ENCODE measurements around the gene RIPOR3. TPM values are rescaled to one million over a fixed set of nuclear protein-coding genes. Genes with fewer than 3 reads are reported as not detected.

RIPOR3 gene
- total RNA-seq, 2 experiments from 2014 or later = not detected

GRCh38 chr20:50728486-50728980, 37.2 kb upstream of the RIPOR3 start:
- Mint-ChIP-seq H3K27me3 (no peaks in the 10 kb centered on the region), H3K36me3 (no peaks in the 10 kb centered on the region), H3K27ac (no peak overlapping the region), H3K9me3 (no peaks in the 10 kb centered on the region), H3K4me3 (no peak overlapping the region), H3K4me1 (peaks cover 21% of the 10 kb centered on the region)
- DNase-seq = no peak

- Mint-ChIP-seq H3K36me3 (no peaks in the 10 kb centered on the region), H3K27ac (no peak overlapping the region), H3K4me1 (peaks cover 17% of the 10 kb centered on the region), H3K4me3 (no peak overlapping the region), H3K27me3 (no peaks in the 10 kb centered on the region), H3K9me3 (no peaks in the 10 kb centered on the region)
- DNase-seq = no peak
These were observed 36.6 kb upstream of the RIPOR3 start for GRCh38 chr20:50727792-50728485.

GRCh38 chr20:50726955-50727791, 35.8 kb upstream of the RIPOR3 start:
- Mint-ChIP-seq H3K9me3 (no peaks in the 10 kb centered on the region), H3K27me3 (no peaks in the 10 kb centered on the region), H3K36me3 (no peaks in the 10 kb centered on the region), H3K4me3 (no peak overlapping the region), H3K27ac (no peak overlapping the region), H3K4me1 (peaks cover 9% of the 10 kb centered on the region)
- DNase-seq = no peak

- Mint-ChIP-seq H3K4me3 (no peak overlapping the region), H3K4me1 (peaks cover 8% of the 10 kb centered on the region), H3K27me3 (no peaks in the 10 kb centered on the region), H3K27ac (no peak overlapping the region), H3K36me3 (no peaks in the 10 kb centered on the region), H3K9me3 (no peaks in the 10 kb centered on the region)
- no peak for DNase-seq
These were observed 34.3 kb upstream of the RIPOR3 start for GRCh38 chr20:50725724-50726005.

- Mint-ChIP-seq H3K36me3 (no peaks in the 10 kb centered on the region), H3K27ac (no peak overlapping the region), H3K4me3 (no peak overlapping the region), H3K4me1 (peaks cover 5% of the 10 kb centered on the region), H3K9me3 (no peaks in the 10 kb centered on the region), H3K27me3 (no peaks in the 10 kb centered on the region)
- peak; percentile 72 for DNase-seq
These were observed 33.7 kb upstream of the RIPOR3 start for GRCh38 chr20:50724851-50725723.

- Mint-ChIP-seq H3K4me1 (peaks cover 5% of the 10 kb centered on the region), H3K36me3 (no peaks in the 10 kb centered on the region), H3K27me3 (no peaks in the 10 kb centered on the region), H3K4me3 (no peak overlapping the region), H3K9me3 (no peaks in the 10 kb centered on the region), H3K27ac (no peak overlapping the region)
- no peak for DNase-seq
These were observed 32.9 kb upstream of the RIPOR3 start for GRCh38 chr20:50724112-50724725.

GRCh38 chr20:50723672-50724071, 32.3 kb upstream of the RIPOR3 start:
- peaks cover 5% of the 10 kb centered on the region for H3K4me1 Mint-ChIP-seq
- DNase-seq = no peak
- no peak overlapping the region for H3K4me3 Mint-ChIP-seq
- no peaks in the 10 kb centered on the region for H3K9me3 Mint-ChIP-seq
- H3K36me3 Mint-ChIP-seq = no peaks in the 10 kb centered on the region
- no peak overlapping the region for H3K27ac Mint-ChIP-seq
- H3K27me3 Mint-ChIP-seq = no peaks in the 10 kb centered on the region

- Mint-ChIP-seq H3K27ac (no peak overlapping the region), H3K4me3 (no peak overlapping the region), H3K36me3 (no peaks in the 10 kb centered on the region), H3K27me3 (no peaks in the 10 kb centered on the region), H3K9me3 (no peaks in the 10 kb centered on the region), H3K4me1 (peaks cover 5% of the 10 kb centered on the region)
- DNase-seq = no peak
These were observed 31.2 kb upstream of the RIPOR3 start for GRCh38 chr20:50722424-50723155.

GRCh38 chr20:50721881-50722281, 30.5 kb upstream of the RIPOR3 start:
- H3K27me3 Mint-ChIP-seq = no peaks in the 10 kb centered on the region

GRCh38 chr20:50720582-50720981, 29.2 kb upstream of the RIPOR3 start:
- peaks cover 2% of the 10 kb centered on the region for H3K4me1 Mint-ChIP-seq
- no peak for DNase-seq
- no peaks in the 10 kb centered on the region for H3K36me3 Mint-ChIP-seq
- no peak overlapping the region for H3K27ac Mint-ChIP-seq
- H3K27me3 Mint-ChIP-seq = no peaks in the 10 kb centered on the region
- no peaks in the 10 kb centered on the region for H3K9me3 Mint-ChIP-seq
- H3K4me3 Mint-ChIP-seq = no peak overlapping the region

More at GRCh38 chr20:50721881-50722281, 30.5 kb upstream of the RIPOR3 start:
- no peak for DNase-seq
- Mint-ChIP-seq H3K4me1 (peaks cover 2% of the 10 kb centered on the region), H3K4me3 (no peak overlapping the region), H3K9me3 (no peaks in the 10 kb centered on the region), H3K27ac (peak overlapping the region; percentile 11), H3K36me3 (no peaks in the 10 kb centered on the region)

GRCh38 chr20:50720026-50720425, 28.7 kb upstream of the RIPOR3 start:
- no peaks in the 10 kb centered on the region for H3K27me3 Mint-ChIP-seq
- H3K4me3 Mint-ChIP-seq = no peak overlapping the region
- H3K27ac Mint-ChIP-seq = no peak overlapping the region
- no peaks in the 10 kb centered on the region for H3K9me3 Mint-ChIP-seq
- peaks cover 2% of the 10 kb centered on the region for H3K4me1 Mint-ChIP-seq
- H3K36me3 Mint-ChIP-seq = no peaks in the 10 kb centered on the region
- no peak for DNase-seq

GRCh38 chr20:50719328-50719727, 28.0 kb upstream of the RIPOR3 start:
- no peak overlapping the region for H3K4me3 Mint-ChIP-seq
- peaks cover 2% of the 10 kb centered on the region for H3K4me1 Mint-ChIP-seq
- H3K27ac Mint-ChIP-seq = no peak overlapping the region
- no peak for DNase-seq
- no peaks in the 10 kb centered on the region for H3K27me3 Mint-ChIP-seq
- H3K36me3 Mint-ChIP-seq = no peaks in the 10 kb centered on the region
- no peaks in the 10 kb centered on the region for H3K9me3 Mint-ChIP-seq

- no peak for DNase-seq
- H3K9me3 Mint-ChIP-seq = no peaks in the 10 kb centered on the region
- H3K4me1 Mint-ChIP-seq = no peaks in the 10 kb centered on the region
- no peaks in the 10 kb centered on the region for H3K36me3 Mint-ChIP-seq
- H3K4me3 Mint-ChIP-seq = no peak overlapping the region
- peaks cover 8% of the 10 kb centered on the region for H3K27me3 Mint-ChIP-seq
- H3K27ac Mint-ChIP-seq = no peak overlapping the region
These were observed 26.8 kb upstream of the RIPOR3 start for GRCh38 chr20:50717974-50718761.
